ENCODE results near the gene MTG2. TPM values are rescaled to one million over a fixed set of nuclear protein-coding genes. Genes with fewer than 3 reads are reported as not detected.

Gene MTG2
- total RNA-seq, 4 donors from 2014 or later = 19.3 to 32.5 (median 26.3) TPM

- no peak for ATAC-seq (ENCODE audit: low FRiP score)
- TF ChIP-seq, protein P1, sequence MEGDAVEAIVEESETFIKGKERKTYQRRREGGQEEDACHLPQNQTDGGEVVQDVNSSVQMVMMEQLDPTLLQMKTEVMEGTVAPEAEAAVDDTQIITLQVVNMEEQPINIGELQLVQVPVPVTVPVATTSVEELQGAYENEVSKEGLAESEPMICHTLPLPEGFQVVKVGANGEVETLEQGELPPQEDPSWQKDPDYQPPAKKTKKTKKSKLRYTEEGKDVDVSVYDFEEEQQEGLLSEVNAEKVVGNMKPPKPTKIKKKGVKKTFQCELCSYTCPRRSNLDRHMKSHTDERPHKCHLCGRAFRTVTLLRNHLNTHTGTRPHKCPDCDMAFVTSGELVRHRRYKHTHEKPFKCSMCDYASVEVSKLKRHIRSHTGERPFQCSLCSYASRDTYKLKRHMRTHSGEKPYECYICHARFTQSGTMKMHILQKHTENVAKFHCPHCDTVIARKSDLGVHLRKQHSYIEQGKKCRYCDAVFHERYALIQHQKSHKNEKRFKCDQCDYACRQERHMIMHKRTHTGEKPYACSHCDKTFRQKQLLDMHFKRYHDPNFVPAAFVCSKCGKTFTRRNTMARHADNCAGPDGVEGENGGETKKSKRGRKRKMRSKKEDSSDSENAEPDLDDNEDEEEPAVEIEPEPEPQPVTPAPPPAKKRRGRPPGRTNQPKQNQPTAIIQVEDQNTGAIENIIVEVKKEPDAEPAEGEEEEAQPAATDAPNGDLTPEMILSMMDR (IDR thresholded peaks at IDR 0.05) = no peak
Observed at GRCh38 chr20:62181808-62182207, 1.0 kb upstream of the MTG2 start.

DNA sequence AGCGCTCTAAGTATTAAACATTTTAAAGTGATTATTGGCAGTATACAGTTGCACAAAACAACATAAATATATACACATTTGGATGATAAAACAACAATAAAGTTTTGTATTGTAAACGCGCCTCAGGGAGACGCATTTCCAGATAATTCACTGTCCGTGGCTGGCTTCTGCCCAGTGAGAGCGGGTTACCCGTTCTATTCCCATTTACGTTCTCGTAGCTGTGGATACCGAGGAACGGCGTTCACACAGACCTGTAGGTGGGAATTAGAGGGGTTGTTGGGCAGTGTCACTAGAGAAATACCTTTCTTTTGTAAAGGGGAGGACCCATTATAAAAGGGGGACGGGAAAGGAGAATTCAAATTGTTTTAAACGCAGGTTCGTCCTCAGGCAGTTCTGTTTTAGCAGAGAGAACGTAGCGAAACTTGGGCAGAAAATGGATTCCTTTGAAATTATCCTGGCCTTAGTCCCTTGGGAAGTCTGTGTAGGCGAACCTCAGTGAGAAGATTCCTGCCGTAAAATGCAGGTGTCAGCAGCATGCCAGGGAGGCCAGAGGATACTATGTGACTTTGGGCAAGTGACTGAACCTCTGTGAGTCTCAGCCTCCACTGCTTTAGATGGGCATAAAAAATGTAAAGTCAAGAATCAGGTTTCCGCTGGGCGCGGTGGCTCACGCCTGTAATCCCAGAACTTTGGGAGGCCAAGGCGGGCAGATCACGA, 756 bp downstream of the MTG2 start:
- ATAC-seq (ENCODE audit: low FRiP score) (no peak), DNase-seq (ENCODE audit: low spot score) (no peak)
- TF ChIP-seq, protein P1 (IDR thresholded peaks at IDR 0.05) = no peak

More at GRCh38 chr20:62181808-62182207, 1.0 kb upstream of the MTG2 start:
- no peak for DNase-seq (ENCODE audit: low spot score)

DNA sequence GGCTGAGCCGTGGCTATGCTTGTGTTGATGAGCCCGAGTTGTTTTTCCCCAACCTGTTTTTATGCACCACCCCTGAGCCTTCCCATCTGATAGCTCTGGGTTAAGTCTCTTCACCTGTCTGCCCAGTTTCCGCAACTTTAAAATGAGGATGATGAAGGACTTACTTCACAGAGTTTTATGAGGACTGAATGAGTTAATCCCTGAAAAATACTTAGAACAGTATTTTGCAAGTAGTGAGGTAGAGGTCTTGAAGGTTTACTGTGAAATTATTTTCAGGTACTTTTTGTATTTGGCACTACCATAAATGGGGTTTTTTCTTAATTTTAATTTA, 3.2 kb downstream of the MTG2 start:
- ATAC-seq (ENCODE audit: low FRiP score) = no peak
- DNase-seq (ENCODE audit: low spot score) = no peak
- TF ChIP-seq, protein P1 (IDR thresholded peaks at IDR 0.05) = no peak

- DNase-seq (ENCODE audit: low spot score) (no peak), ATAC-seq (ENCODE audit: low FRiP score) (no peak)
- TF ChIP-seq, protein P1 (IDR thresholded peaks at IDR 0.05) = no peak
Observed at GRCh38 chr20:62186887-62187866, 4.3 kb downstream of the MTG2 start.

DNA sequence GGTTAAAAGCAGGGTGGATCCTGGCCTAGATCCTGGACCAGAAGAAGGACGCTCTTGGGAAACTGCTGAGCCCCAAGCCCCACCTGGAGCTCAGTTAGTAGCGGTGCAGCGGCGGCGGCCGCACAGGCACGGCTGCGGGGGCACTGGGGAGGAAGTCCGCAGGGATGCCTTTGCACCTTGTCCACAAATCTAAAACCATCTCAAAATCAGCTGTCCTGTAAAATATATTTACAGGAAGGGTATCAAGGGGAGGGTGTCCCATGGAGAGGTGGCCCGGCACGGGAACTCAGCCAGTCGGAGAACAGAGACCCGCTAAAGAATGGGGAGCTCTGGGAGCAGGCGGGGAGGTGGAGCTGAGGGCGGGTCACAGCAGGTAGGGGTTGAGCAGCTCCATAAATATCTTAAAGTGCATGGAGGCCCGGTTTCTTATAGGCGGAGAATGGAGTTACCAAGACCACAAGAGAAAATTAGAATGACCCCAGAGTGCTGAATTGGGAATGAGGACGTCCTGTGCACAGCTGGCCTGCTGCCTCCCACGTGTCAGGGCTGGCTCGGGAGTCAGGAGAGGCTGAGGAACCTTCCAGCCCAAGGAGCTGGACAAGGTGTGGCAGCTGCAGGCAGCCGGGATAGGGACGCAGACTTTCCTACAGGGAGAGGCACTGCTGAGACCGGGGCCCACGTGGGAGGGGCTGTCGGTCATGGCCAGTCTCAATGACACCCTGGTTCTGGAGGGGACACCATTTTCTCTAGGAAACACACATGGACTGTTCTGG, 8.0 kb downstream of the MTG2 start:
- DNase-seq (ENCODE audit: low spot score) = no peak
- TF ChIP-seq, protein P1 (IDR thresholded peaks at IDR 0.05) = no peak
- ATAC-seq (ENCODE audit: low FRiP score) = no peak

DNA sequence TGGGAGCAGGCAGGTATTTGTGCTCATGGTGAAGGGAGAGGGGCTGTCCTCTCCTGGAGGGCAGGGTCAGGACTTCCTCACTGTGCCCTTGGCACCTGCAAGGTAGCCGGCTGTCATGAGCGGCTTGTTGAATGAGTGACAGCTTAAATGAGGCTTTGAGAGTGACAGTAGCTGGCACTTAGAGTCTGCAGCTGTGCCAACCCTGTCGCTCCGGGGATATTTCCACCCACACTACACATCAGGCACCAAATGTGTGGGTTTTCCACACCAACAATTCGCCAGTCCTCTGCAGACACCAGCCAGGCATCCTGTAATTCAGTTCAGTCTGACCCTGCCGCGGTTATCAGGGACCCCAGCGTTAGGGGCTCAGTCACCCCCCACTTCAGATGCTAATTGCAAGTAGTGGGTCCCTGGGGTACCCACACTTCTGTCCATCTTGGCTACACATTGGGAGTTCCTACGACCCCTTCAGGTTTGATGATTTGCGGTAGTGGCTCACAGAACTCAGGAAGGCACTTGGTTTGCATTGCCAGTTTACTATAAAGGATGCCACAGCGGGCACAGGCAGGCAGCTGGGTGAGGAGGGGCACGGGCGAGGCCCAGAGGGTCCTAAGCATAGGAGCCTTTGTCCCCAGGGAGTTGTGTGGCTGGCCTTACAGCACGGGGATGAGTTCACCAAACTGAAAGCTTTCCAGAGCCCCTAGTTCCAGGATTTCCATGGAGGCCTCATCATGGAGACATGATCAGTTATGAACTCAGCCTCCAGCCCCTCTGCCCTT, 9.1 kb downstream of the MTG2 start:
- no peak for ATAC-seq (ENCODE audit: low FRiP score)

More for the DNA sequence above, 9.1 kb downstream of the MTG2 start:
- TF ChIP-seq, protein P1 (IDR thresholded peaks at IDR 0.05) = no peak
- DNase-seq (ENCODE audit: low spot score) = no peak

Data from omental fat pad (tissue), 4 donors.